Measurements from ENCODE around the gene CALN1. TPM values are rescaled to one million over a fixed set of nuclear protein-coding genes. Genes with fewer than 3 reads are reported as not detected.

Gene CALN1
- total RNA-seq, 1 donor from 2014 or later = not detected

DNA sequence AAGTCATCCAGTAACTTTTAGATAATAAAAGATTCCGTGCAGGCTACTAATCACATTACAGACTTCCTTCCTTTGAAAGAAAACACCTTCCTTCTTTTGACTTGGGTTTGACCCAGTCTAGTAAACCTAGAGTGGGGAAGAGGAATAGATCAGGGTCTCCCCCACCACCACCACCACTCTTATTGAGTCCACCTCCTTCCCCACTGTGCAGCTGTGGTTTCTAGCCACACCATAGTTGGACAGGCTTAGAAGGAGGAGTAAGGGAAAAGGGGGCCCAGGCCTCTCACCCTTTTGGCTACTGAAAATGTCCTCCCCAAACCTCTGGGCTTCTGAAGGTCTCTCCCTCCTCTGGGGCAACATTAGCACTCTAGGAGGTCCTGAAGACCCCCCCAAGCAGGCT is 372.7 kb downstream of the CALN1 start:
- Mint-ChIP-seq H3K4me3 (ENCODE audit: unreplicated experiment) (no peak overlapping the region), H3K27ac (ENCODE audit: unreplicated experiment) (no peak overlapping the region), H3K9me3 (ENCODE audit: unreplicated experiment) (peaks cover 35% of the 10 kb centered on the region), H3K36me3 (ENCODE audit: unreplicated experiment) (no peaks in the 10 kb centered on the region), H3K4me1 (ENCODE audit: unreplicated experiment) (no peaks in the 10 kb centered on the region), H3K27me3 (ENCODE audit: unreplicated experiment) (no peaks in the 10 kb centered on the region)
- TF ChIP-seq CTCF (IDR thresholded peaks at IDR 0.05) = no peak
- peak; percentile 67 for DNase-seq (ENCODE audit: extremely low spot score, unreplicated experiment)

GRCh38 chr7:72038022-72038732 is 374.0 kb downstream of the CALN1 start:
- H3K4me1 Mint-ChIP-seq (ENCODE audit: unreplicated experiment) = no peaks in the 10 kb centered on the region
- peaks cover 41% of the 10 kb centered on the region for H3K9me3 Mint-ChIP-seq (ENCODE audit: unreplicated experiment)
- no peaks in the 10 kb centered on the region for H3K36me3 Mint-ChIP-seq (ENCODE audit: unreplicated experiment)
- DNase-seq (ENCODE audit: extremely low spot score, unreplicated experiment) = peak; percentile 38
- H3K4me3 Mint-ChIP-seq (ENCODE audit: unreplicated experiment) = no peak overlapping the region
- no peaks in the 10 kb centered on the region for H3K27me3 Mint-ChIP-seq (ENCODE audit: unreplicated experiment)
- TF ChIP-seq CTCF (IDR thresholded peaks at IDR 0.05) = no peak
- no peak overlapping the region for H3K27ac Mint-ChIP-seq (ENCODE audit: unreplicated experiment)

GRCh38 chr7:72037516-72037915 is 374.6 kb downstream of the CALN1 start:
- H3K4me3 Mint-ChIP-seq (ENCODE audit: unreplicated experiment) = no peak overlapping the region
- H3K9me3 Mint-ChIP-seq (ENCODE audit: unreplicated experiment) = peaks cover 41% of the 10 kb centered on the region
- no peaks in the 10 kb centered on the region for H3K36me3 Mint-ChIP-seq (ENCODE audit: unreplicated experiment)
- no peaks in the 10 kb centered on the region for H3K4me1 Mint-ChIP-seq (ENCODE audit: unreplicated experiment)
- no peaks in the 10 kb centered on the region for H3K27me3 Mint-ChIP-seq (ENCODE audit: unreplicated experiment)
- no peak for TF ChIP-seq CTCF (IDR thresholded peaks at IDR 0.05)
- H3K27ac Mint-ChIP-seq (ENCODE audit: unreplicated experiment) = no peak overlapping the region
- DNase-seq (ENCODE audit: extremely low spot score, unreplicated experiment) = no peak

GRCh38 chr7:72035266-72035665 is 376.9 kb downstream of the CALN1 start:
- no peak for TF ChIP-seq CTCF (IDR thresholded peaks at IDR 0.05)
- H3K36me3 Mint-ChIP-seq (ENCODE audit: unreplicated experiment) = no peaks in the 10 kb centered on the region
- H3K4me1 Mint-ChIP-seq (ENCODE audit: unreplicated experiment) = no peaks in the 10 kb centered on the region
- no peak for DNase-seq (ENCODE audit: extremely low spot score, unreplicated experiment)
- no peak overlapping the region for H3K4me3 Mint-ChIP-seq (ENCODE audit: unreplicated experiment)
- H3K27ac Mint-ChIP-seq (ENCODE audit: unreplicated experiment) = no peak overlapping the region
- no peaks in the 10 kb centered on the region for H3K27me3 Mint-ChIP-seq (ENCODE audit: unreplicated experiment)
- H3K9me3 Mint-ChIP-seq (ENCODE audit: unreplicated experiment) = peaks cover 40% of the 10 kb centered on the region

DNA sequence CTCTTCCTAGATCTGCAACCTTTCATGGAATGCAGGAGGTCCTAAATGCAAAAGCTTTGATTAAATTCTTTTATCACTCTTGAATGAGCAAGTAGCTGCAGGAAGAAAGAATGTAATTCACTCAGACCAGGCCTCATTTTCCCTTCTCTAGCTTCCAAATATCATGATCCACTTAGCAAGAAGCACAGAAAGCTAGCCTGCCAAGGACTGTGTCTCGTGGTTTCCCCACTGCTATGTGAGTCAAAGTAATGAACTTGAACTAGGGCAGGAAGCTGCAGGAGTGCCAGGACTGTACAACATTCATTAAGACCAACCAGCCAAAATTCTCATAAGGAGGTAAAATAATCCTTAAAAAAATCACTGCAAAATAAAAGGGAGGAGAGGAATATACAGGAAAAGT is 379.2 kb downstream of the CALN1 start:
- H3K27me3 Mint-ChIP-seq (ENCODE audit: unreplicated experiment) = no peaks in the 10 kb centered on the region
- peaks cover 43% of the 10 kb centered on the region for H3K9me3 Mint-ChIP-seq (ENCODE audit: unreplicated experiment)
- no peak overlapping the region for H3K27ac Mint-ChIP-seq (ENCODE audit: unreplicated experiment)
- H3K4me1 Mint-ChIP-seq (ENCODE audit: unreplicated experiment) = no peaks in the 10 kb centered on the region
- H3K36me3 Mint-ChIP-seq (ENCODE audit: unreplicated experiment) = no peaks in the 10 kb centered on the region
- no peak for TF ChIP-seq CTCF (IDR thresholded peaks at IDR 0.05)
- H3K4me3 Mint-ChIP-seq (ENCODE audit: unreplicated experiment) = no peak overlapping the region
- DNase-seq (ENCODE audit: extremely low spot score, unreplicated experiment) = no peak

Data from osteocyte (in vitro differentiated cells).